ENCODE data around the gene LRP1.

The LRP1 gene

GRCh38 chr12:57191410-57191809 lies 63.1 kb downstream of the LRP1 start:
- H3K9me3 ChIP-seq, result no peaks in the 10 kb centered on the region
- no peak overlapping the region for H3K4me3 ChIP-seq
- no peak overlapping the region for H3K27ac ChIP-seq
- TF ChIP-seq, protein P1, sequence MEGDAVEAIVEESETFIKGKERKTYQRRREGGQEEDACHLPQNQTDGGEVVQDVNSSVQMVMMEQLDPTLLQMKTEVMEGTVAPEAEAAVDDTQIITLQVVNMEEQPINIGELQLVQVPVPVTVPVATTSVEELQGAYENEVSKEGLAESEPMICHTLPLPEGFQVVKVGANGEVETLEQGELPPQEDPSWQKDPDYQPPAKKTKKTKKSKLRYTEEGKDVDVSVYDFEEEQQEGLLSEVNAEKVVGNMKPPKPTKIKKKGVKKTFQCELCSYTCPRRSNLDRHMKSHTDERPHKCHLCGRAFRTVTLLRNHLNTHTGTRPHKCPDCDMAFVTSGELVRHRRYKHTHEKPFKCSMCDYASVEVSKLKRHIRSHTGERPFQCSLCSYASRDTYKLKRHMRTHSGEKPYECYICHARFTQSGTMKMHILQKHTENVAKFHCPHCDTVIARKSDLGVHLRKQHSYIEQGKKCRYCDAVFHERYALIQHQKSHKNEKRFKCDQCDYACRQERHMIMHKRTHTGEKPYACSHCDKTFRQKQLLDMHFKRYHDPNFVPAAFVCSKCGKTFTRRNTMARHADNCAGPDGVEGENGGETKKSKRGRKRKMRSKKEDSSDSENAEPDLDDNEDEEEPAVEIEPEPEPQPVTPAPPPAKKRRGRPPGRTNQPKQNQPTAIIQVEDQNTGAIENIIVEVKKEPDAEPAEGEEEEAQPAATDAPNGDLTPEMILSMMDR (IDR thresholded peaks at IDR 0.05), result no peak
- no peak for DNase-seq
- no peaks in the 10 kb centered on the region for H3K4me1 ChIP-seq
- intact Hi-C loops (cut with DNase I; ENCODE audit: low total_unique reads), result no loop called here
- peaks cover 96 to 100% (median 100%) of the 10 kb centered on the region in 3 donors for H3K36me3 ChIP-seq
- H3K27me3 ChIP-seq, result no peaks in the 10 kb centered on the region

DNA sequence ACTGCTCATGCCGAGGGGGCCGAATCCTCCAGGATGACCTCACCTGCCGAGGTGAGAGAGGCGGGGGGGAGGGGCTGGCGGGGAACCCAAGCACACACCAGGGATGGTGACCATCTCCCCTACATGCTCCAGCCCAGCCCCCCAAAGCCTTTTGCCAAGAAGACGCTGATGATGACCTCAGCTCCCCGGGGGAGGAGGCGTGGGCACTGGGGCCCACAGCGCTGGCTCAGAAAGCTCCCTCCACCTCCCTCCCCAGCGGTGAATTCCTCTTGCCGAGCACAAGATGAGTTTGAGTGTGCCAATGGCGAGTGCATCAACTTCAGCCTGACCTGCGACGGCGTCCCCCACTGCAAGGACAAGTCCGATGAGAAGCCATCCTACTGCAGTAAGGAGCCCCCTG lies 64.6 kb downstream of the LRP1 start:
- peaks cover 97 to 100% (median 100%) of the 10 kb centered on the region in 3 donors for H3K36me3 ChIP-seq
- no peaks in the 10 kb centered on the region for H3K9me3 ChIP-seq
- no peak overlapping the region for H3K27ac ChIP-seq
- H3K4me3 ChIP-seq, result no peak overlapping the region
- intact Hi-C loops (cut with DNase I; ENCODE audit: low total_unique reads), result no loop called here
- H3K27me3 ChIP-seq, result no peaks in the 10 kb centered on the region
- H3K4me1 ChIP-seq, result no peaks in the 10 kb centered on the region
- DNase-seq, result no peak
- TF ChIP-seq, protein P1 (IDR thresholded peaks at IDR 0.05), result no peak

GRCh38 chr12:57193706-57194245 lies 65.5 kb downstream of the LRP1 start:
- H3K9me3 ChIP-seq, result no peaks in the 10 kb centered on the region
- H3K36me3 ChIP-seq, result peaks cover 99 to 100% (median 100%) of the 10 kb centered on the region in 3 donors
- no peaks in the 10 kb centered on the region for H3K4me1 ChIP-seq
- no peak for DNase-seq
- TF ChIP-seq, protein P1 (IDR thresholded peaks at IDR 0.05), result no peak
- no peaks in the 10 kb centered on the region for H3K27me3 ChIP-seq
- no peak overlapping the region for H3K4me3 ChIP-seq
- H3K27ac ChIP-seq, result no peak overlapping the region
- intact Hi-C loops (cut with DNase I; ENCODE audit: low total_unique reads), result no loop called here

DNA sequence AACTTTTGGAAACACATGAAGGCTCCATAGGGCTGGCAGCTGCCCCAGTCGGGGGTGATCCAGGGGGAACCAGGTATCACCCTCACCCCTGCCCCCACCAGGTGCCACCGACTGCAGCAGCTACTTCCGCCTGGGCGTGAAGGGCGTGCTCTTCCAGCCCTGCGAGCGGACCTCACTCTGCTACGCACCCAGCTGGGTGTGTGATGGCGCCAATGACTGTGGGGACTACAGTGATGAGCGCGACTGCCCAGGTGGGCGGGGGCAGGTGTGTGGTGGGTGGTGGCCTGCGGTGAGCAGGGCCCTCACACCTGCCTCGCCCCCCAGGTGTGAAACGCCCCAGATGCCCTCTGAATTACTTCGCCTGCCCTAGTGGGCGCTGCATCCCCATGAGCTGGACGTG lies 66.0 kb downstream of the LRP1 start:
- Histone ChIP-seq H3K4me1 (no peaks in the 10 kb centered on the region), H3K27me3 (no peaks in the 10 kb centered on the region), H3K9me3 (no peaks in the 10 kb centered on the region), H3K4me3 (no peak overlapping the region), H3K27ac (no peak overlapping the region), H3K36me3 (peaks cover 99 to 100% (median 100%) of the 10 kb centered on the region in 3 donors)
- TF ChIP-seq, protein P1 (IDR thresholded peaks at IDR 0.05), result no peak
- intact Hi-C loops (cut with DNase I; ENCODE audit: low total_unique reads), result no loop called here
- no peak for DNase-seq

DNA sequence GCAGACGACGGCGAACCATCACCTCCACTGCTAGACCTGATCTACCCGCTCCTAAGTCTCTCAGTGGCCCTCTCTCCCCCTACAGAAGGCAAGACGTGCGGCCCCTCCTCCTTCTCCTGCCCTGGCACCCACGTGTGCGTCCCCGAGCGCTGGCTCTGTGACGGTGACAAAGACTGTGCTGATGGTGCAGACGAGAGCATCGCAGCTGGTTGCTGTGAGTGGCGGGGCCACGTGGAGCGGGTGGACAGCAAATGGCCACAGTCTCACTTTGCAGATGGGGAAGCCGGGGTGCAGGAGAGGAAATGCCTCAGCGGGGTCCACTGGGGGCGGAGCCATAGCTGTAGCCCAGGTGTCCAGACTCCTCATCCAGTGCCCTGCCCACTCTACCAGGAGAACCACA lies 66.9 kb downstream of the LRP1 start:
- TF ChIP-seq, protein P1 (IDR thresholded peaks at IDR 0.05), result no peak
- no peak overlapping the region for H3K27ac ChIP-seq

More for the DNA sequence above, 66.9 kb downstream of the LRP1 start:
- no peaks in the 10 kb centered on the region for H3K9me3 ChIP-seq
- intact Hi-C loops (cut with DNase I; ENCODE audit: low total_unique reads), result no loop called here
- H3K4me3 ChIP-seq, result no peak overlapping the region
- H3K4me1 ChIP-seq, result no peaks in the 10 kb centered on the region
- H3K27me3 ChIP-seq, result no peaks in the 10 kb centered on the region
- peaks cover 100% of the 10 kb centered on the region in 3 donors for H3K36me3 ChIP-seq
- DNase-seq, result no peak

Data from tibial artery (tissue), 4 donors.